MCF 10A (cell line): ENCODE data around the gene SLC6A3. TPM values are rescaled to one million over a fixed set of nuclear protein-coding genes. Genes with fewer than 3 reads are reported as not detected.

Source experiments
- BruUV-seq: library from RNA; stranded (reverse); fragments of 400-500 nt; replicated peaks from 2 replicates; lab custom pipeline; 2021; lab: Mats Ljungman, UMichigan
- CTCF ChIA-PET: fragments of 300-600 bp; sonication (Branson Sonifier 250); formaldehyde crosslinking; extraction: SDS; loops from one replicate; lab custom pipeline; 2021; ENCODE audit warnings: antibody characterized with exemption, inconsistent platforms; lab: Yijun Ruan, JAX
- POLR2A ChIA-PET: fragments of 300-600, 350-650 bp; sonication (Branson Sonifier 250); formaldehyde crosslinking; extraction: SDS; loops from one replicate; lab custom pipeline; 2020; ENCODE audit warnings: antibody characterized with exemption, inconsistent platforms; lab: Yijun Ruan, JAX
- DNase-seq: peaks from one replicate; pipeline ENCODE4 v3.0.0-alpha.2; 2018; ENCODE audit not compliant: unreplicated experiment
- H3K27ac Mint-ChIP-seq: one replicate; pipeline ENCODE4 v1.8.0; 2022; ENCODE audit warnings: mild to moderate bottlenecking, low read depth, mixed read lengths; ENCODE audit not compliant: unreplicated experiment
- H3K27me3 Mint-ChIP-seq: one replicate; pipeline ENCODE4 v1.8.0; 2022; ENCODE audit warnings: mixed read lengths; ENCODE audit not compliant: insufficient read depth, unreplicated experiment
- H3K36me3 Mint-ChIP-seq: one replicate; pipeline ENCODE4 v1.8.0; 2022; ENCODE audit warnings: mild to moderate bottlenecking, moderate library complexity, mixed read lengths; ENCODE audit not compliant: insufficient read depth, unreplicated experiment
- H3K4me1 Mint-ChIP-seq: one replicate; pipeline ENCODE4 v1.8.0; 2022; ENCODE audit warnings: mixed read lengths; ENCODE audit not compliant: insufficient read depth, unreplicated experiment
- H3K4me3 Mint-ChIP-seq: one replicate; pipeline ENCODE4 v1.8.0; 2022; ENCODE audit warnings: mild to moderate bottlenecking, moderate library complexity, mixed read lengths; ENCODE audit not compliant: unreplicated experiment
- H3K9me3 Mint-ChIP-seq: one replicate; pipeline ENCODE4 v1.8.0; 2022; ENCODE audit warnings: mixed read lengths; ENCODE audit not compliant: unreplicated experiment
- intact Hi-C: fragments of 100-400 bp; cut with micrococcal nuclease; formaldehyde crosslinking; loops from 2 replicates; pipeline ENCODE4 v1.14.1; 2022
- total RNA-seq: library from RNA; stranded (reverse); gene quantifications from 2 replicates; pipeline ENCODE4 v1.2.3, GENCODE V29; 2022
- TF ChIP-seq, protein P1 (sequence below): fragments of 200-600 bp; IDR thresholded peaks from one replicate; pipeline ENCODE4 v1.8.0; 2022; ENCODE audit warnings: antibody characterized with exemption, mild to moderate bottlenecking; ENCODE audit not compliant: unreplicated experiment

The SLC6A3 gene
- total RNA-seq, 1 experiment from 2014 or later: not detected

DNA sequence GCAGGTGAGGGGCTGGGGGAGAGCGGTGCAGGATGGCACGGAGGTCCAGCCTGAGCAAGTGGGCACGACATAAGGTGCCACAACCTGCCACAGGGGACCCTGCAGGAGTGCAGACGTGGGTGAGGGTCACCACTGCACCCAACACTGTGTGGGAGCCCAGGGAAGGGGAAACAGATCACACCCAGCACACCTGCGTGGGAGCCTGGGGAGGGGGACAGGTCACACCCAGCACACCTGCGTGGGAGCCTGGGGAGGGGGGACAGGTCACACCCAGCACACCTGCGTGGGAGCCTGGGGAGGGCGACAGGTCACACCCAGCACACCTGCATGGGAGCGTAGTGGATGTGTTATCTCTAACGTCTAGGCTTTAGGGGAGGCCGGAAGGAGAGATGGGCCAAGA is 53.0 kb downstream of the SLC6A3 start:
- intact Hi-C loops: no loop called here
- H3K9me3 Mint-ChIP-seq: no peaks in the 10 kb centered on the region
- TF ChIP-seq, protein P1, sequence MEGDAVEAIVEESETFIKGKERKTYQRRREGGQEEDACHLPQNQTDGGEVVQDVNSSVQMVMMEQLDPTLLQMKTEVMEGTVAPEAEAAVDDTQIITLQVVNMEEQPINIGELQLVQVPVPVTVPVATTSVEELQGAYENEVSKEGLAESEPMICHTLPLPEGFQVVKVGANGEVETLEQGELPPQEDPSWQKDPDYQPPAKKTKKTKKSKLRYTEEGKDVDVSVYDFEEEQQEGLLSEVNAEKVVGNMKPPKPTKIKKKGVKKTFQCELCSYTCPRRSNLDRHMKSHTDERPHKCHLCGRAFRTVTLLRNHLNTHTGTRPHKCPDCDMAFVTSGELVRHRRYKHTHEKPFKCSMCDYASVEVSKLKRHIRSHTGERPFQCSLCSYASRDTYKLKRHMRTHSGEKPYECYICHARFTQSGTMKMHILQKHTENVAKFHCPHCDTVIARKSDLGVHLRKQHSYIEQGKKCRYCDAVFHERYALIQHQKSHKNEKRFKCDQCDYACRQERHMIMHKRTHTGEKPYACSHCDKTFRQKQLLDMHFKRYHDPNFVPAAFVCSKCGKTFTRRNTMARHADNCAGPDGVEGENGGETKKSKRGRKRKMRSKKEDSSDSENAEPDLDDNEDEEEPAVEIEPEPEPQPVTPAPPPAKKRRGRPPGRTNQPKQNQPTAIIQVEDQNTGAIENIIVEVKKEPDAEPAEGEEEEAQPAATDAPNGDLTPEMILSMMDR: no peak
- CTCF ChIA-PET: no interaction called here
- no peak overlapping the region for H3K4me3 Mint-ChIP-seq
- BruUV-seq: no TSS peak
- H3K36me3 Mint-ChIP-seq: no peaks in the 10 kb centered on the region
- no peak for DNase-seq
- H3K27ac Mint-ChIP-seq: no peak overlapping the region
- H3K4me1 Mint-ChIP-seq: no peaks in the 10 kb centered on the region
- POLR2A ChIA-PET: no interaction called here
- peaks cover 79% of the 10 kb centered on the region for H3K27me3 Mint-ChIP-seq

DNA sequence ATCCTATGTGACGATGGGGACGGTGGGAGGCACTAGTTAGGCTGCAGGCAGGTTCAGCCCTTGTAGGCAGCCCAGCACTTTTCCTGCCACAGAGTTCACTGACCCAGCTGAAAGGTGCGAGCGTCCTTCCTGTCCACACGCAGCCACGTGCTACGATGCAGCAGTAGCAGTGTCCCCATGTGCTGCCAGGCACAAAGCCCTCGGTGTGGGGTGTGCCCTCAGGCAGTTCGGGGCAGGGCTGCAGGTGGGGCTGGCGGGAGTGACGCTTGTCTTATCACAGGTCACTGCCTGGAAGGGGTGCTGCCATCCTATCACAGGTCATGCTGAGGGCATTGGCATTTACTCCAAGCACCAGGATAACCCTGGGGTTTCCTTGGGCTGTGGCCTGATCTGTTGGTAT is 53.5 kb downstream of the SLC6A3 start:
- Mint-ChIP-seq H3K4me1 (peaks cover 5% of the 10 kb centered on the region), H3K36me3 (no peaks in the 10 kb centered on the region), H3K9me3 (no peaks in the 10 kb centered on the region), H3K4me3 (no peak overlapping the region), H3K27me3 (peaks cover 79% of the 10 kb centered on the region), H3K27ac (no peak overlapping the region)
- ChIA-PET CTCF (no interaction called here), POLR2A (no interaction called here)
- no TSS peak for BruUV-seq
- no peak for DNase-seq
- TF ChIP-seq, protein P1: no peak
- intact Hi-C loops: no loop called here

DNA sequence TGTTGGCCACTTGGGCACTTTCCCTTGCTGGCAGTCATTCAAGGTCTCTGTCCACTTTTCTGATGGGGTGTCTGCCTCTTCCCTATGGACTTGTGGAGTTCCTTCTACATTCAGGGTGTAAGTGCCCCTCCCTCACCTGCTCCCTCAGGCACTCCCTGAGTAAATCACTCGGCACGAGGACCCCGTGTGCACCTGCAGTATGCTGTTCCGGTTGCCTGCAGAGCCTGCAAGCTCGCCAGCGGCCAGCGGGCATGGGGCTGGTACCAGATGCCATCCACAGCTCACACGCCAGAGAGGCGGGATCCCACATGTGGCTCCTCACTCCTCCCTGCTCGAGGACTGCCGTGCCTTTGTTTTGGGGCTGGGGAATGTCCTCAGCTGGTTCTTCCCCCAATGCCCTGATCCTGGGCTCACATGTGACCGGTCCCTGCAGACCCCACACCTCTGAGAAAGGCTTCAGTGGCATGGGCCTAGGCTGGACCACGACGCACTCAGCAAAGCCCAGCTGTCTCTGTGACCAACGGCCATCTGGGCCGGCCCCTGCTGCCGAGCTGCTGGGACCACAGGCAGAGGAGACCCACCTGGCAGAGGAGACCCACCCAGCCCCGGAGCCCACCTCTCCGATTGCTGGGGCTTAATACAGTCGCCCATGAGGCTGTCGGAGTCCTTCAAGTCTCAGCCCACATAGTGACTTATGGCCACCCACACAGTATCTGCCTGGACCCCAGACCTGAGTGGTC is 54.2 kb downstream of the SLC6A3 start:
- peaks cover 9% of the 10 kb centered on the region for H3K4me1 Mint-ChIP-seq
- peaks cover 75% of the 10 kb centered on the region for H3K27me3 Mint-ChIP-seq
- no peak overlapping the region for H3K4me3 Mint-ChIP-seq
- no peak for DNase-seq
- ChIA-PET CTCF (no interaction called here), POLR2A (no interaction called here)
- no TSS peak for BruUV-seq
- intact Hi-C loops: no loop called here
- TF ChIP-seq, protein P1: no peak
- H3K27ac Mint-ChIP-seq: no peak overlapping the region
- H3K36me3 Mint-ChIP-seq: no peaks in the 10 kb centered on the region
- no peaks in the 10 kb centered on the region for H3K9me3 Mint-ChIP-seq

DNA sequence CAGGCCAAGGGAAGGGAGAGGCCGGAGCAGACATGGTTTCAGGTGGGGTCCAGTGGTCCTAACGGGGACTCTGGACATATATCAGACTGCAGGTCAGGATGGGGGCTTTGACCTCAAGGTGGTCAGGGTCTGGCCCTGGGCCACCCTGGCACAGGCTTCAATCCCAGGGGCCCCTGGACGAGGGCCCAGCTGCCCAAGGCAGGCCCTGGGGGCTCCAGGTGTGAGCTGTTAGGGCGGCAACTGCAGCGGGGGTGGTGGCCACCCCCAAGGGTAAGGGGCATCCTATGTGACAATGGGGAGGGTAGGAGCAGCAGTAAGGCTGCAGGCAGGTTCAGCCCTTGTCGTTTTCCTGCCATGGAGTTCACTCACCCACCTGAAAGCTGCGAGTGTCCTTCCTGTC is 54.9 kb downstream of the SLC6A3 start:
- H3K27me3 Mint-ChIP-seq: peaks cover 68% of the 10 kb centered on the region
- no peak overlapping the region for H3K27ac Mint-ChIP-seq
- H3K4me1 Mint-ChIP-seq: peaks cover 9% of the 10 kb centered on the region
- no peak overlapping the region for H3K4me3 Mint-ChIP-seq
- H3K9me3 Mint-ChIP-seq: no peaks in the 10 kb centered on the region
- ChIA-PET CTCF (no interaction called here), POLR2A (no interaction called here)
- TF ChIP-seq, protein P1: no peak
- no TSS peak for BruUV-seq
- intact Hi-C loops: no loop called here
- no peak for DNase-seq
- H3K36me3 Mint-ChIP-seq: no peaks in the 10 kb centered on the region
